HG03045 (cell line): Measurements from ENCODE around the gene SPEG.
"Not testable (repeated sequence)": the region's sequence is repeated elsewhere in the genome, so short reads cannot be mapped to it uniquely, and the experiment has no call there.

Source experiments
- ATAC-seq: cut with Tn5 transposase; IDR thresholded peaks from one replicate; pipeline ENCODE4 v1.9.1; 2021; ENCODE audit warnings: mild to moderate bottlenecking, moderate library complexity; ENCODE audit not compliant: unreplicated experiment

SPEG gene

DNA sequence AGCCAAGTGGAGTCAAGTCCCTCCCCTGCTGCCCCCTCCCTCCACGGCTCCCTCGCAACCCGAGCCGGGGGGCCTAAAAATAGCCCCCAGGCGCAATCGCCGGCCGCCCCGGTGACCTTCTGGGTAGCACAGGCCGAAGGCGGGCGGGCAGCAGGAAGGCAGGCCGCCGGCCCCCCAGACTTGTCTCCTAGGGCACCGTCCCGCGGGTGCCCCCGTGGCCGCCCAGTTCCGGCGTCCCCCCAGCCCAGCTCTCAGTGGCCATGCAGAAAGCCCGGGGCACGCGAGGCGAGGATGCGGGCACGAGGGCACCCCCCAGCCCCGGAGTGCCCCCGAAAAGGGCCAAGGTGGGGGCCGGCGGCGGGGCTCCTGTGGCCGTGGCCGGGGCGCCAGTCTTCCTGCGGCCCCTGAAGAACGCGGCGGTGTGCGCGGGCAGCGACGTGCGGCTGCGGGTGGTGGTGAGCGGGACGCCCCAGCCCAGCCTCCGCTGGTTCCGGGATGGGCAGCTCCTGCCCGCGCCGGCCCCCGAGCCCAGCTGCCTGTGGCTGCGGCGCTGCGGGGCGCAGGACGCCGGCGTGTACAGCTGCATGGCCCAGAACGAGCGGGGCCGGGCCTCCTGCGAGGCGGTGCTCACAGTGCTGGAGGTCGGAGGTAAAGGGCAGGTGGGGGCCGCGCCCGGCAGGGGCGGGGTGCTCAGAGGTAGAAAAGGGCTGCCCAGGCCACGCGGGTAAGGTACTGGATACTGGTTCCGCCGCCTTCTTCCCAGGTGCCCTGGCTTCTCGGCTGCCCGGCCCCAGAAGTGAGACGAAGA is at the start of gene SPEG:
TSS of gene SPEG (plus strand) at position 126 of the 808 bp plus-strand sequence. CDS start at position 261, 135 bp downstream.
- ATAC-seq = no peak

DNA sequence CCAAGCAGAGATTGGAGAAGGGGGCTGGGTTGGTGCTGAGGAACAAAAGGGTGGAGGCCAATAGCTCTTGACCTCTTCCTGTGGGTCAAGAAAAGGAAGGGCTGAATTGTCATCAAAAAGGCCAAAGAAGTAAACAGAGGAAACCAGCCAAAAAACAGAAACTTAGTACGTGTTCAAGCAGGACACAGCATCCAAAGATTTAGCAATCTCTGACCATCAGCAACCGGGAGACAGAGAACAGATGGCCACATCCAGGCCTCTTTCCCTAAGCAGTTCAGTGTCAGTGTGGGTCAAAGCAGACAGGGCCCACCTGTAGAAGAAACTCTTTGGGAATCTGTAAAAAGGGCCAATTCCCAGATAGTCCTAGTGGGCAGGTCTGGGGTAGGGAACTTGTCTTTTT is 49.8 kb upstream of the SPEG start:
- ATAC-seq = no peak

DNA sequence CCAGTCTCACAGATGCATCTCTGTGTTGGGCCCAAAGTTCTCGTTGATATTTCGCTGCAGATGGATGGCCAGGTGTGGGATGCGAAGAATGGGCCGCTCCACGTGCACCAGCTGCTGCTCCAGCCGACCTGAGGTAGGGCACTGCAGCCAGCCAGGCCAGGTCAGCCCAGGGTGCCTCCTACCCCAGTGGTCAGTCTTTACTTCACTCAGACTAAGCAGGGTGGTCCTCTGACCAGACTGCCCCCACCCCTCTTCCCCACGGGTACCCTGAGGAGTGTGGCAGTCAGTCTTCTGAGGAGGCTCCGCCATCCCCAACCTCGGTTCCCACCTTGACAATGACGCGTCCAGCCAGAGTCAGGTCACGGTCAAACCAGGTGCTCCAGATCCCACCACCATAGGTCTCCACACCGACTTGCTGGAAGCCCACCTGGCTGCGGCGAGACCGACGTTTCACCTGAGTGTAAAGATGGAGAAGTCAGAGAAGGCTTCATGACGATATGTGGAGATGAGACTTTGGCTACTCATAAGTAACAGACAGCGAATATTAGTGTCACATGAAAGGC is 48.6 kb upstream of the SPEG start:
- ATAC-seq = no peak

DNA sequence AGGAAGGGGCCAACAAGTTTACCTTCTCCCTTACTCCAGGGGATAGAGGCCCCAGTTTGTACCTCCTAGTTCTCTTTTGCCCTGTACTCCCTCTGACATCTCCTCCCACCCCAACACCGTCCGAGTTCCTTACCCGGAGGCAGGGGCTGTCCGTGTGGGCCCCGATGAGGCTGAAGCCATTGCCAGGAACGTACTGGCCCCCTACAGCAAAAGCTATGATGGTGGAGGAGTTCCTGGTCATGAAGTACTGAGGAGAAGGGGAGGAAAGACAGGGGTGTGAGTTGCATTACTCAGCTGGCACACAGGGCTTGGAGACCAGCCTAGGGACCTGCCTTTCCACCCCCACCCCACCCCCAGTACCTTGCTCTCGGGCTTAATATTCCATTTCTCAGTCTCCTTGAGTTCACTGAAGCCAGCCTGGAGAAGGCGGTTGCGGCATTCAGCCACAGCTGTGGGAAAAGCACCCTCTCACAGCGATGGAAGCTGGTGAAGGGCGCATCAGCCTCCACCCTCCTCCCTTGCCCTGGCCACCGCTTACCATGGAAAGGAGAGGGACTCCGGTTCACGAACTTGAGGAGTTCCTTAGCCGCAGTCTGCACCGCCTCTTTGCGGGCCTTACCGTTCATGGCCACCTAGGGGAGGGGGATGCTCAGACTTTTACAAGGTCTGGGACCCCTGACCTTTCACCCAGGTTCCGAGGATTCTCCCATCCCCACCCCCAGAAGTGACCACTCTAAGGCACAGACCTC is 47.9 kb upstream of the SPEG start:
- ATAC-seq = no peak

DNA sequence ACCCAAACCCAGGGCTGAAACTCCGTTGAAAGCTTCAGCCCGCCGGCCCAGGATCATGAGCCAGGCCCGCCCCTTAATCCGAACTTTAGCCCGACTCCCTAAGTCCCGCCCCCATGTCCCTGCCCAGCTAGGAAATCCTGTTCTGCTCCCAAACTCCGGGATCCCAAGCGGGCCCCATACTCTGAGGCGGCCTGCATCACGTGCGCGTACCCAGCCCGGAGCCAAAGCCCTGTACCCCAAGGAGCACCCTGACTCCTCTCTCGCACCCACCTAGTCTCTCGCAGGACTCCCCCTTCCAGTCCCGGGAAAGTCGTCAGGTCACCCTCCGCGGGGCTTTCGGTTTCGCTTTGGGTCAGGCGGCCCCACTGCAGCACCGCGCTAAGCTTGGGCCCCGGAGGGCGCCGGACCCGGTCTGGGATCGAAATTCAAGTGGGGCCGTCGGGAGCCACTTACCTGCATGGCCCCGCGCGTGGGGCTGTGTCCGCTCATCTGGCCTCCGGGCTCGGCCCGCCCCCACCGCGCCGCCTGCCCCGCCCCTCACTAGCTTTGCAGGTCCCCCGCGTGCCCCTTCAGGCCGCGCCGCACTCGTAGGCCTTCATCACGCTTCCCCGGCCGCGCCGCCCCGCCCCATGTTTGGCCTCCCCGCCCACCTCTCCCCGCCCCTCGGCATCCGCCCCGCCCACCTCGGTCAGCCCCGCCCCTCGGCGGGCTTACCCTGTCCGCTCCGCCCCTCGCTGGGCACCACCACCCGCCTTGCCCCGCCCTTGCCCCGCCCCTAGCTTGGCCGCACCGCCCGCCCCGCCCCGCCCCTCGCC is 47.1 kb upstream of the SPEG start, which contains the start of gene DNPEP:
TSS of gene DNPEP (minus strand) at position 607 of the 815 bp plus-strand sequence. CDS start at position 489, 118 bp downstream.
- peak; percentile 59 for ATAC-seq

DNA sequence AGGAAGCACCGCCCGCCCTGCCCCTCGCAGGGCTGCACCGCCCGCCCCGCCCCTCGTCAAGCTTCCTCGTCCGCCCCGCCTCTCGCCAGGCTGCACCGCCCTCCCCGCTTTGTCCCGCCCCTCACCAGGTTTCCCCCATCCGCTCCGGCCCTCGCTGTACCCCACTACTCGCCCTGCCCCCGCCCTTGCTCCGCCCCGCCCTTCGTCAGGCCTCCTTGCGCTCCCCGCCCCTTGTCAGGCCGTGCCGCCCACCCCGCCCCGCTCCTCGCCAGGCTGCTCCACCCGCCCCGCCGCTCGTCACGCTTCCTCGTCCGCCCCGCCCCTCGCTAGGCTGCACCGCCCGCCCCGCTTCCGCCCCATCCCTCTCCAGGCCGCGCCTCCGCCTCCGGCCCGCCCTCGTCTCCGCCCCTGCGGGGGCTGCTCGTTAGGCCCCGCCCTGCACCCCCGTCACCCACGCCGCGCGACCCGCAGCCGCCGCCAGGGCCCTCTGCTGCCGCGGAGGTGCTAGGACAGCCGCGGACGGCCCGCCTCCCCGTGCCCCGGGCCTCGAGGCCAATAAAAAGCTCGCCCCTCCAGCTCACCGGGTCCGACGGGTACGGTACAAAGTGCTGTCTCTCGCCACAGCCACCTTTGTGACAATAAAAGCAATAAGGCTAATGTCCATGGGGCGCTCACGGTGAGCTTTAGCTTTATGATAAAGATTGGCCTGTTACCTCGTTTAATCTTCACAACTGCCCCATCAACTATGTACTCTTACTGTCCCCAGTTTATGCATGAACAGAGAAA is 46.3 kb upstream of the SPEG start:
- peak; percentile 84 for ATAC-seq

DNA sequence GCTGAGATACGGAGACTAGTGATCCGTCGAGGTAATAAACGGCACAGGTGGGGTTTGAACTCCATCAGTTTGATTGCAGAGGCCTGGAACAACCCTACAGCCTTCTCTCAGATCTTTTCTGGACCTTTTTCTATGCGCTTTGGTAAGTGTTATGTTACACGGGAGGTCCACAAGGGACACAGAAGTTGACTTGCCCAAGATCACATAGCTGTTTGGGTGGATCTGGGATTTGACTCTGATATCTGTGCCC is 45.8 kb upstream of the SPEG start:
- no peak for ATAC-seq

DNA sequence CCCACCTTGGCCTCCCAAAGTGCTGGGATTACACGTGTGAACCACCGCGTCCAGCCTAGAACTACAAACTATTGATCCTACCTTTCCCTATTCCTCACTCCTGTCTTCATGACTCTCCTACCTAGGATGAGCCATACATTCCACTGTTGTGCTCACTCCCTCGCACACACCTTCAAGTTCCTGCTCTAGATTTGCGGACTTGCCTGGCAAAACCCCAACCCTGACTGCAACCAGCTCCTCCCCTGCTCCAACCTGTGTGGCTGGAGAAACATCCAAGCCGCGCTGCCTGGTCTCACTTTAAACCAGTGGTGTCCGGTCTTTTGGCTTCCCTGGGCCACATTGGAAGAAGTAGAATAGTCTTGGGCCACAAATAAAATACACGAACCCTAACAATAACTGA is 41.9 kb upstream of the SPEG start:
- ATAC-seq = no peak

DNA sequence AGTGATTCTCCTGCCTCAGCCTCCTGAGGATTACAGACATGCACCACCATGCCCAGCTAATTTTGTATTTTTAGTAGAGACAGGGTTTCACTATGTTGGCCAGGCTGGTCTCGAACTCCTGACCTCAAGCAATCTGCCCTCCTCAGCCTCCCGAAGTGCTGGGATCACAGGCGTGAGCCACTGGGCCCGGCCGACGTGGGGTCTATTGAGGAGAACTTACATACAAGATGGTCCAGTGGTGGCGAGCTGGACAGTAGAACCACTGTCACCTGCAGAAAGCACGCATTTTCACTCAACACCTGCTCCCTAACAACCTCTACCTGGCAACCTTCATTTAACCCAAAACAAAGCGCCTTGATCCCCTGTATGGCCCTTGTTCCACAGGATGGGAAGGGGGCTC is 39.6 kb upstream of the SPEG start:
- not testable (repeated sequence) for ATAC-seq

DNA sequence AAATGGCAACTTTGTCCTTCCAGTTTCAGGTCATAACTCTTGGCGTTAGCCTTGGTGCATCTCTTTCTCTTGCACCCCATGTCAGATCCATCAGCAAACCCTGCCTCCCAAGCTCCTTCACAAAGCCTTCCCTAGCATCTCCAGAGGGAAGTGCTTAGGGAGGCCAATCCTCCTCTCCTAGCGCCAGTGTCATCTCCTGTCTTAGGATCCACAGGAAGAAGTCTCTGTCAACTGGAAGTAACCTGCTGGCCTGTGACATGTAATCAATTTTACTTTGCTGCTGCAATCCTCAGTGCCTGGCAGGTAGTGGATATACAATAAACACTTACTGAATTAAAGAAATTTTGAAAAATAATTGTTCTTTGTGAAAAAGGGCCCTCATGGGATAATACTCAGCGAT is 39.0 kb upstream of the SPEG start:
- ATAC-seq = no peak

DNA sequence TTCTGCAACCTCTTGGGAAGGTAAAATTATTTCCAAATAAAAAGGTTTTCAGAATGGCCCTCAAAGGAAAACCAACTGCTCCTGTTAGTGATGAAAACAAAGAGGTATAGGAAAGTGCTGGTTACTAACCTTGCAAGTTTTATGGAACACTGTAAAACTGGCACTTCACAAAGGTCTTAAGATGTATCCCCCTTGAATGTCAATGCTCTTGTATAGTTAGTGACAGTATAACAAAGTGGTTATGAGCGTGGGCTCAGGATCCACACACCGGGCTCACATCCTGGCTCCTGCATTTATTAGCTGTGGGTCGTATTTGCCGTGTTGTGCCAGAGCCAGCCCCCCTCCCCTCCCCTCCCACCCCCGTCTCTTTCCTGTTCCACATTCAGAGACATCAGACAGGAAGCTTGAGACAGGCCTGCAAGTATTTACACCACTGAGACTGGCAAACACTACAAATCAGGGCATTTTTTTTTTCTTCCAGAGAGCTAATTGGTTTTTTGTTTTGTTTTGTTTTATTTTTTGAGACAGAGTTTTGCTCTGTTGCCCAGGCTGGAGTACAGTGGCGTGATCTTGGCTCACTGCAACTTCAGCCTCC is 37.7 kb upstream of the SPEG start:
- ATAC-seq = no peak

DNA sequence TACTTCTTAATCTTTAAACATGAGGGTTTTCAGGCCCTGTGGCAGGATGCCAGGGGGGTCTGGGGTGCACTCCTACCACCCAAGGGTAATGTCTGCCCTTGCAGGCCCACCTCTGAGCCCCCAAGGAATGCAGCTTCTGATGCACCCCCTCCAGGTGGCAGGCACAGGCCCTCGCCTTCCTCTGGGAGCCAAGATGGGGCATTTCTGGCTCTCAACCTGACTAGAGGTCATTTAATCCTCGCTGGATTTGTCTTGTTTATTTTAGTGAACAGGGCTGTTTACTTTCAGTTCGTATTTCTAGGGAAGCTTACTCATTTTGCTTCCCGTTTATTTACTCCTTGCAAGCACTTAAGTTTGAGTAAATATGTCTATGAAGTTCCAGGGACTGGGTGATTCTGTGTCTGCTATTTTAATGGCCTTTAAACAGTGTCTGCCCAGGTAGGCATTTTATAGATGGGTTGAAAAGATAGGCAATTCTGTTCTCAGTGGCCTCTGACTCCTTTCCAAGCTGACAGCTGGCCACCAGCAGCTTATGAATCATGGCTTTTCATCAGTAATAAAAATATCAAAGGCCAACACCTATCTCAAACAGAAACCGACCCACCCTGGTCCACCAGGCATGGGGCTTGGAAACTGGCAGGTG is 35.8 kb upstream of the SPEG start:
- no peak for ATAC-seq

DNA sequence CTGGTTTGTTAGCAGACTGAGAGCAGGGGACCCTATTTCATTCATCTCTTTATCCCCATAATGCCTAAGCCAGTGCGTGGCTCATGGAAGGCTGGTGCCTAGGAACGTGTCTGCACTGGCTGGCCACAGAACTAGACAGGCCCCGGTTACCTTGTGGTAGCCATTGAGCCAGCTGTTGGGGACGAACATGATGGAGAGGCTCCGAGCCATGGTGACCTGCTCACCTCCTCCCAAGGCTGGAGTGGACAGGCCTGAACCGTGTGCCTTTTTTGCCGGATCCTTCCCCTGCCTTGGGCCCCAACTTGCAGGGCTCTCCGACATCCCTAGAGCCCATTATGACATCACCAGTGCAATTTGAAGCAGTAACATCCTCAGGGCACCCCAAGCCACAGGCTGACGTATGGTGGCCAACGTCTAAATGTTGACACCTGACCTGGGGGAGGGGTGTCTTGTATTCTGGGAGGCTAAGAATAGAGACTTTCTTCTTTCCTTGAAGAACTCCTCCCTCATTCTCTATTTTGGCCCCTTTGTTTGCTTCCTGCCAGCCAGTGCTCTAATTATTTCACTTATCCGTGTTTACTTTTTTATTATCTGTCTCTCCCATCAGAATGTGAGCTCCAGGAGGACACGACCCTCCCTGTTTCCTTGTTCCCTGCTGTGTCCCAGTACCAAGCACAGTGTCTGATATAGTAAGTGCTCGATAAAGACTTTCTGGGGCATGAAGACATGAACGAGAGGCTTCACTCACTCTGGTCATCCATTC is 34.7 kb upstream of the SPEG start:
- no peak for ATAC-seq

DNA sequence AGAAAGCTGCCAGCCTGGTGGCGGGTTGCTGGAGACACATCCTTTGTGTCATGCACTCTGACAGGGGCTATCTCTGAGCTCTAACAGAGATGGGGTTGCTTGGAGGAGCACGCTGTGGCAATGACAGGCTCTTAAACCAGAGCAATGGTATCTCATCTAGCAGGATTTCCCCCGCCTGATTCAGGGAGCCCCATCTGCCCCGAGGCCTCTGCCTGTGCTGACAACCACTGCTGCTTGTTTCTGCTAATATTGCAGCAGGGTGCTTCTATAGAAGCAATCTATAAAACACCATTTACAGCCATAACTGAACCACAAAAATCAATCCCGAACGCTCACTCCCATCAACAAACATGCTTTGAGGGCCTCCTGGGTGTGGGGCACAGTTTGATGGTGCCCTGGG is 34.1 kb upstream of the SPEG start:
- no peak for ATAC-seq

DNA sequence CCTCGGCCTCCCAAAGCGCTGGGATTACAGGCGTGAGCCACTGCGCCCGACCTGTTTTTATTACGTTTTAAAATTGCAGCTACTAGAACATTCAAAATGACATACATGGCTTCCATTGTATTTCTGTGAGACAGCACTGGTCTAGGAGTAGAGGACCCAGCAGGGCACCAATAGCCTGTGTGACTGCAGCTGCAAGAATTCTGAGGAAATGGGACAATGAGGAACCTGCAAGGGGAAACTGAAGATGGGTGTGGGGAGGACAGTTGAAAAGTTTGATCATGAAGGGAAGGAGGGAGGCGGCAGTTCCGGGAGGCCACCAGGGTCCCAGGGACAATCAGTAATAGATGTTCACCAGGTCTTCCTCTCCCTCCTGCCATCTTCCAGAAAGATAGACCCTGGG is 33.0 kb upstream of the SPEG start:
- no peak for ATAC-seq

DNA sequence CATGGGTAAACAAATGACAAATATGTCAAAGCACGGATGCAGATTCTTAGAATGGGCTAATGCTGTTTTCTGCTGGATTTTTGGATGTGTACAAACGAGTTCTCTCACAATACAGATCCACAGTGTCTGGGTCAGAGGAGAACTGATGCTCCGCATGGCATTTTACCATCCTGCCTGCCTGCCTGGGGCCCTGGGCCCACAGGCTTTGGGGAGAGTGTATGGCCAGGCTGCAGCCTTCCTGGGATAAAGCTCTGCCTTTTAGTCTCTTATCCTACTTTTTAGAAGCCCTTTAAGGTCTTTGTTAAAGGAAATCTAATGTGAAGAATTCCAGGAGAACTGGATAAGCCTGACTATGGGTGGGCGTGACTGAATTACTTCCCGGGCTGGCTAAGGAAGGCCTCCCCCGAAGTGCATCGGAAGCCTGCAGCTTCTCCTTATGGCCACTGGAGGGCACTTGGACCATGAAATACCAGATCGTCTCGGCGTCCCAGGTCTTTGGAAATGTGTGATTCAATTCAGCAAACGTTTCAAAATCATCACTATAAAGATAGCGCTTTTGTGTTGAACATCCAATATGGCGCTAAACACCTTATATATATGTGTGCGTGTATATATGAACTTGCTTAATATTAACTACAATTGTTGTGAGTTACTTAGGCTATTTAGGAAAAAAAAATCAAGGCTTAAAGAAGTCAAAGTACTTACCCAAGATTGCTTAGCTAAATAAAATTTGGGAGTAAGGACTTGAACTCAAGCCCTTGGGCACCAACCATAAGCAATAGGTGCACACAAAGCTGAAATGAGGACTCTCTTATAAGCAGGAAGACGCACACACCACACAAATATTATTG is 31.8 kb upstream of the SPEG start:
- peak; percentile 76 for ATAC-seq

DNA sequence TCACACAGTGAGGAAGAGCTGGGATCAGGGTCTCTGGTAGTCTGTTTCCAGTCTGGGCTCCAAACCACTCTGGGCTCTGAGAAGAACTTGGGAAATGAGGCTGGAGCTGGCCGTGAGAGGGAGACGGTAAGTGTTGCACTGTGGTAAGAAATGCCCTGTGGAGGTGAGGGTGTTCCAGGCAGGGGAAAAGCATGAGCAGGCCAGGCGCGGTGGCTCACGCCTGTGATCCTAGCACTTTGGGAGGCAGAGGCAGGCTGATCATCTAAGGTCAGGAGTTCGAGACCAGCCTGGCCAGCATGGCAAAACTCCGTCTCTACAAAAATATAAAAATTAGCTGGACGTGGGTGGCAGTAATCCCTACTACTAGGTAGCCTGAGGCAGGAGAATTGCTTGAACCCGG is 30.8 kb upstream of the SPEG start:
- no peak for ATAC-seq

DNA sequence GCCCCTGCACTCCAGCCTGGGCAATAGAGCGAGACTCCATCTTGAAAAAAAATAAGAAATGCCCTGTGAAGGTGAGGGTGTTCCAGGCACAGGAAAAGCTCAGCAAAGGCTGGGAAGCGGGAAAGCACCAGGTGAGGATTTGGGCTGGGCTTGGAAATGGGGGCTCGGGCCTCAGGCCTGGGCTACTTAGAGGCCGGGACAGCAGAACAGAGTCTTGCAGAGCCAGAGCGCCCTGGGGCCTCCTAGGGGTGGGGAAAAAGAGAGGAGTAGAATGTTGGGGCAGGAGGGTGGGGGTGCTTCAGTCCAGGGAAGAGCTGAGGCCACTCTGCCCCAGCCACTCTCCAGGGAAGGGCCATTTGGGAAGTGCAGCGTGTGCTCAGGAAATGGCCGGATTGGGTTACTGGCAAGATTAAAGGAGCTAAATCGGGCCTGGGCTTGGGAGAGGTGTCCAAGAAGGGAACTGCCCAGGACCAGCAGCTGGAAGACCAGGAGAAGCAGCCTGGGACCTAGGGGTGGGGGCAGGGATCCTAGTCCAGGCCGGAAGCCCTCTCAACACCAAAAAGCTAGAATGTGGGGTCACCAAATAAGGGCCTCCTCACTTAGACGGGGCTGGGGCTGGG is 30.2 kb upstream of the SPEG start:
- ATAC-seq = no peak
